K562 (cell line): ENCODE data around the gene SERTAD1. TPM values are rescaled to one million over a fixed set of nuclear protein-coding genes. Genes with fewer than 3 reads are reported as not detected.

ENCODE experiments used
- ARID3A ChIP-seq: IDR thresholded peaks from 2 replicates; pipeline ENCODE4 v1.6.1; 2012; ENCODE audit warnings: low read depth, low read length, improper control_type of control experiment, borderline replicate concordance
- ASH1L ChIP-seq: fragments of 450-650 bp; IDR thresholded peaks from 2 replicates; pipeline ENCODE4 v1.6.1; 2018; ENCODE audit warnings: borderline replicate concordance, mild to moderate bottlenecking, low read depth; ENCODE audit not compliant: partially characterized antibody
- ATF1 ChIP-seq, 2 experiments: fragments of 450-650 bp in 1 of 2; IDR thresholded peaks; 2 replicates each; pipeline ENCODE4 v1.6.1; 2016; ENCODE audit warnings: missing compliant biosample characterization in 1 of 2, missing genetic modification characterization in 1 of 2
- CBX2 ChIP-seq: fragments of 200-600 bp; sonication (generic); IDR thresholded peaks from one replicate; pipeline ENCODE4 v1.6.1; 2012; ENCODE audit warnings: mild to moderate bottlenecking, low read length, inconsistent platforms; ENCODE audit not compliant: insufficient read depth, poor library complexity, severe bottlenecking
- DNMT1 ChIP-seq: fragments of 450-650 bp; IDR thresholded peaks from 2 replicates; pipeline ENCODE4 v1.6.1; 2016; ENCODE audit warnings: antibody characterized with exemption, mild to moderate bottlenecking
- ERF ChIP-seq: fragments of 450-650 bp; formaldehyde crosslinking; IDR thresholded peaks from 2 replicates; pipeline ENCODE4 v1.4.0; 2020; ENCODE audit warnings: mild to moderate bottlenecking, mixed read lengths
- ESRRA ChIP-seq: fragments of 450-650 bp; IDR thresholded peaks from 2 replicates; pipeline ENCODE4 v1.6.1; 2014; ENCODE audit warnings: low read depth, mild to moderate bottlenecking, moderate library complexity, borderline replicate concordance
- FOSL1 ChIP-seq: fragments of 200-800 bp; sonication (Bioruptor generic); conservative IDR thresholded peaks from 2 replicates; pipeline ENCODE4 v1.6.1; 2016; ENCODE audit warnings: missing genetic modification characterization, missing compliant biosample characterization
- FOXK2 ChIP-seq, 2 experiments: fragments of 450-650 bp; IDR thresholded peaks in 1 of 2; conservative IDR thresholded peaks in 1 of 2; 2 replicates each; pipeline ENCODE4 v1.6.1; 2016; ENCODE audit warnings: low read depth in 2 of 2, mild to moderate bottlenecking in 1 of 2
- HMG20B ChIP-seq: fragments of 250-450 bp; sonication (Bioruptor Pico); IDR thresholded peaks from 2 replicates; pipeline ENCODE4 v1.5.0; 2021; ENCODE audit warnings: mild to moderate bottlenecking
- IRF2 ChIP-seq: sonication (generic); formaldehyde crosslinking; IDR thresholded peaks from 2 replicates; pipeline ENCODE4 v1.8.1; 2022; ENCODE audit warnings: mild to moderate bottlenecking, missing genetic modification reagents
- MAFF ChIP-seq: IDR thresholded peaks from 2 replicates; pipeline ENCODE4 v1.6.1; 2012; ENCODE audit warnings: low read length, improper control_type of control experiment
- MAX ChIP-seq: sonication (generic); formaldehyde crosslinking; IDR thresholded peaks from 2 replicates; pipeline ENCODE4 v1.9.0; 2022; ENCODE audit warnings: mild to moderate bottlenecking, missing genetic modification reagents
- MYC ChIP-seq, 2 experiments: fragments of 250-450 bp in 1 of 2; sonication (Bioruptor Pico) in 1 of 2; IDR thresholded peaks; 2 replicates each; pipeline versions ENCODE4 v1.5.1 to v1.6.1; 2012 to 2021; ENCODE audit warnings: low read depth in 2 of 2, borderline replicate concordance in 1 of 2, improper control_type of control experiment in 1 of 2, low read length in 1 of 2, mild to moderate bottlenecking in 1 of 2, moderate library complexity in 1 of 2
- NFE2L1 ChIP-seq: fragments of 450-650 bp; IDR thresholded peaks from 2 replicates; pipeline ENCODE4 v1.6.1; 2016; ENCODE audit warnings: missing genetic modification characterization, low read depth, mild to moderate bottlenecking, missing compliant biosample characterization, moderate library complexity, borderline replicate concordance
- NFYB ChIP-seq: IDR thresholded peaks from 2 replicates; pipeline ENCODE4 v1.6.1; 2011; ENCODE audit warnings: mild to moderate bottlenecking, moderate library complexity; ENCODE audit not compliant: insufficient read length; ENCODE audit errors: extremely low read depth
- NUFIP1 ChIP-seq: fragments of 450-650 bp; IDR thresholded peaks from 2 replicates; pipeline ENCODE4 v1.6.1; 2018; ENCODE audit not compliant: partially characterized antibody
- POLR2AphosphoS2 ChIP-seq: IDR thresholded peaks from 2 replicates; pipeline ENCODE4 v1.6.1; 2012; ENCODE audit warnings: low read length, improper control_type of control experiment
- RCOR1 ChIP-seq, 2 experiments: IDR thresholded peaks; 2 replicates each; pipeline ENCODE4 v1.6.1; 2012; ENCODE audit warnings: low read depth in 2 of 2, low read length in 2 of 2, borderline replicate concordance in 1 of 2, improper control_type of control experiment in 1 of 2
- SRSF3 ChIP-seq: fragments of 200-400 bp; formaldehyde crosslinking; IDR thresholded peaks from 2 replicates; pipeline ENCODE4 v1.6.1; 2016; ENCODE audit warnings: mild to moderate bottlenecking, low read length, moderate library complexity; ENCODE audit not compliant: insufficient read depth
- SRSF7 ChIP-seq: fragments of 200-400 bp; formaldehyde crosslinking; optimal IDR thresholded peaks from 2 replicates; pipeline ENCODE3; 2017; ENCODE audit warnings: mild to moderate bottlenecking, low read depth, low read length
- TARDBP ChIP-seq: fragments of 450-650 bp; IDR thresholded peaks from 2 replicates; pipeline ENCODE4 v1.6.1; 2016
- TCFL5 ChIP-seq: fragments of 250-450 bp; sonication (Bioruptor Pico); conservative IDR thresholded peaks from 2 replicates; pipeline ENCODE4 v1.6.1; 2021; ENCODE audit warnings: mild to moderate bottlenecking, moderate library complexity, matching md5 sums
- XRCC5 ChIP-seq: fragments of 200-400 bp; formaldehyde crosslinking; IDR thresholded peaks from 2 replicates; pipeline ENCODE4 v1.6.1; 2017; ENCODE audit warnings: low read depth, mild to moderate bottlenecking, low read length
- ZKSCAN8 ChIP-seq: fragments of 200-800 bp; sonication (Bioruptor generic); IDR thresholded peaks from 2 replicates; pipeline ENCODE4 v1.6.1; 2016; ENCODE audit warnings: missing genetic modification characterization, missing compliant biosample characterization
- ZNF263 ChIP-seq: sonication (generic); formaldehyde crosslinking; IDR thresholded peaks from 2 replicates; pipeline ENCODE4 v1.8.0; 2022; ENCODE audit warnings: mild to moderate bottlenecking, missing genetic modification reagents, borderline replicate concordance
- ZNF586 ChIP-seq: fragments of 450-650 bp; formaldehyde crosslinking; conservative IDR thresholded peaks from 2 replicates; pipeline ENCODE4 v1.4.0; 2020; ENCODE audit warnings: mild to moderate bottlenecking, moderate library complexity
- ZNF696 ChIP-seq: fragments of 250-450 bp; sonication (Bioruptor Pico); conservative IDR thresholded peaks from 2 replicates; pipeline ENCODE4 v1.4.0; 2020; ENCODE audit warnings: mild to moderate bottlenecking, moderate library complexity
- ZZZ3 ChIP-seq: fragments of 450-650 bp; IDR thresholded peaks from 2 replicates; pipeline ENCODE4 v1.6.1; 2016; ENCODE audit warnings: antibody characterized with exemption, mild to moderate bottlenecking, moderate library complexity
- polyA plus RNA-seq, 8 experiments: library from polyadenylated mRNA; depleted of rRNA in 4 of 8; stranded (reverse) in 5 of 8; unstranded in 3 of 8; fragments of >200 nt; fragmentation: Nextera tagmentation in 2 of 8; fragmentation: Illumina TruSeq in 1 of 8; extraction: Ambion mirVana in 2 of 8; extraction: Trizol in 1 of 8; gene quantifications; 2 replicates each; pipeline versions ENCODE4 v1.2.1 to v1.2.3, GENCODE V29; 2011 to 2014; ENCODE audit warnings: inconsistent platforms in 1 of 8, missing spikeins in 1 of 8
- total RNA-seq, 7 experiments: library from RNA; depleted of rRNA in 6 of 7; stranded (reverse); fragments of >200 nt in 6 of 7; fragmentation: Illumina TruSeq in 2 of 7; extraction: Trizol in 2 of 7; gene quantifications; 2 replicates each; pipeline versions ENCODE4 v1.2.1 to v1.2.3, GENCODE V29; 2011 to 2021; ENCODE audit warnings: low replicate concordance in 1 of 7

SERTAD1 gene
- total and polyA plus RNA-seq, 9 of the 15 experiments (the other 6 are each of a cell fraction or from before 2014, with no cell fraction given), result 0.15 to 8.7 (median 4.9) TPM

- TF ChIP-seq MAX (no peak), TARDBP (no peak), CBX2 (no peak), NFE2L1 (tag) (no peak), POLR2AphosphoS2 (no peak), ZZZ3 (no peak), SRSF3 (no peak), ESRRA (no peak), IRF2 (CRISPR knock-in tag) (no peak), MYC (IDR thresholded peaks at IDR 0.05; ENCODE audit: low read depth, low read length) (no peak; the same call in 1 of the 2 replicates), MYC (CRISPR knock-in tag; IDR thresholded peaks at IDR 0.05; ENCODE audit: borderline replicate concordance, low read depth) (no peak), SRSF7 (no peak), FOSL1 (tag) (no peak), ATF1 (CRISPR knock-in tag; IDR thresholded peaks at IDR 0.05) (no peak), ATF1 (tag; IDR thresholded peaks at IDR 0.05) (peak; percentile 51), MAFF (no peak), ZNF696 (CRISPR knock-in tag) (no peak), NFYB (no peak), TCFL5 (CRISPR knock-in tag) (no peak), RCOR1 (IDR thresholded peaks at IDR 0.05; ENCODE audit: borderline replicate concordance in 1 of 2, low read depth in 2 of 2, low read length in 2 of 2) (no peak), ERF (CRISPR knock-in tag) (no peak), DNMT1 (peak; percentile 24; the same call in 1 of the 2 replicates), FOXK2 (conservative IDR thresholded peaks at IDR 0.05 in 1 of 2, IDR thresholded peaks at IDR 0.05 in 1 of 2; ENCODE audit: low read depth in 2 of 2) (no peak), NUFIP1 (no peak), ZNF586 (CRISPR knock-in tag) (no peak), ARID3A (no peak), ASH1L (no peak), ZNF263 (CRISPR knock-in tag) (no peak), ZKSCAN8 (CRISPR knock-in tag) (no peak), XRCC5 (no peak), HMG20B (CRISPR knock-in tag) (no peak)
Measured at GRCh38 chr19:40444825-40445312, 19.1 kb upstream of the SERTAD1 start (continued).
